ENCODE measurements around the gene PLG.

DNA sequence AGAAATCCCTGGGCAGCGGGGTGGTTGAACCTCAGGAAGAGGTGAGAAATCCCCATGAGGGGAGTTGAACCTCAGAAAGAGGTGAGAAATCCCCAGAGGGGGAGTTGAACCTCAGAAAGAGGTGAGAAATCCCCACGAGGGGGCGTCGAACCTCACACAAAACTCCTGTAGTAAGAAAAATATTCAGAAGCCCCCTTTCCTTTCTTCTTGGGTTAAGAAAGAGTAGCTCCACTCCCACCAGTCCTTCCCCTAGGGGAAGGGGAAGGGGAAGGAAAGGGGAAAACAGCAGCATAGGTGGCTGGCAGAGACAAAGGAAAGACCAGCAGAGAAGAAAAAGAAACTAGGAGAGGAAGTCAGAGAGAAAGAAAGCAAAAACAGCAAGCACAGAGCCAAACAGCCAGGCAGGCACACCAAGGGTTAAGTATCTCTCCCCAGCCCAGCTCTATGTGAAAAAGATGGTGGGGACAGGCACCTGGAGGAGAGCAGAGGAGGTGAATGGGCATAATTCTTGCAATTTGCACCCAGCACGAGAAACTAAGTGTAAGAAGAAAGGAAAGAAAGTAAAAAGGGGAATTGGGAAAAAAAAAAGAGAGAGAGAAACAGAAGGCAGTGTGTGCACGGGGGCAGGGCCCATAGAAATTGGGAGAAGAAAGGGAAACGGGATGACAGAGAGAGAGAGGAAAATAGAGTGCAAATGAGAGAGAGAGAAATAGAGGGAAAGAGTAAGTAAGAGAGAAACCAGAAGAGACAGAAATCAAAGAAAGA lies 88.2 kb downstream of the PLG start:
- TF ChIP-seq, protein P1, sequence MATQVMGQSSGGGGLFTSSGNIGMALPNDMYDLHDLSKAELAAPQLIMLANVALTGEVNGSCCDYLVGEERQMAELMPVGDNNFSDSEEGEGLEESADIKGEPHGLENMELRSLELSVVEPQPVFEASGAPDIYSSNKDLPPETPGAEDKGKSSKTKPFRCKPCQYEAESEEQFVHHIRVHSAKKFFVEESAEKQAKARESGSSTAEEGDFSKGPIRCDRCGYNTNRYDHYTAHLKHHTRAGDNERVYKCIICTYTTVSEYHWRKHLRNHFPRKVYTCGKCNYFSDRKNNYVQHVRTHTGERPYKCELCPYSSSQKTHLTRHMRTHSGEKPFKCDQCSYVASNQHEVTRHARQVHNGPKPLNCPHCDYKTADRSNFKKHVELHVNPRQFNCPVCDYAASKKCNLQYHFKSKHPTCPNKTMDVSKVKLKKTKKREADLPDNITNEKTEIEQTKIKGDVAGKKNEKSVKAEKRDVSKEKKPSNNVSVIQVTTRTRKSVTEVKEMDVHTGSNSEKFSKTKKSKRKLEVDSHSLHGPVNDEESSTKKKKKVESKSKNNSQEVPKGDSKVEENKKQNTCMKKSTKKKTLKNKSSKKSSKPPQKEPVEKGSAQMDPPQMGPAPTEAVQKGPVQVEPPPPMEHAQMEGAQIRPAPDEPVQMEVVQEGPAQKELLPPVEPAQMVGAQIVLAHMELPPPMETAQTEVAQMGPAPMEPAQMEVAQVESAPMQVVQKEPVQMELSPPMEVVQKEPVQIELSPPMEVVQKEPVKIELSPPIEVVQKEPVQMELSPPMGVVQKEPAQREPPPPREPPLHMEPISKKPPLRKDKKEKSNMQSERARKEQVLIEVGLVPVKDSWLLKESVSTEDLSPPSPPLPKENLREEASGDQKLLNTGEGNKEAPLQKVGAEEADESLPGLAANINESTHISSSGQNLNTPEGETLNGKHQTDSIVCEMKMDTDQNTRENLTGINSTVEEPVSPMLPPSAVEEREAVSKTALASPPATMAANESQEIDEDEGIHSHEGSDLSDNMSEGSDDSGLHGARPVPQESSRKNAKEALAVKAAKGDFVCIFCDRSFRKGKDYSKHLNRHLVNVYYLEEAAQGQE (tag by site-specific recombination; IDR thresholded peaks at IDR 0.05) = no peak
- no peak for TF ChIP-seq EGR2 (tag by site-specific recombination; IDR thresholded peaks at IDR 0.05; ENCODE audit: low read depth)
- TF ChIP-seq ZNF274 (IDR thresholded peaks at IDR 0.05; ENCODE audit: low read length) = no peak
- TF ChIP-seq ZNF274 (tag by site-specific recombination; IDR thresholded peaks at IDR 0.05; ENCODE audit: borderline replicate concordance) = no peak
- no peak for TF ChIP-seq GLI4 (tag by site-specific recombination; IDR thresholded peaks at IDR 0.05)
- TF ChIP-seq CTCF (tag by site-specific recombination; IDR thresholded peaks at IDR 0.05) = no peak
- no peak for TF ChIP-seq ZNF404 (tag by site-specific recombination; IDR thresholded peaks at IDR 0.05)
- TF ChIP-seq KLF10 (tag by site-specific recombination; IDR thresholded peaks at IDR 0.05) = no peak
